Activated naive CD4-positive, alpha-beta T cell treated with anti-CD3 and anti-CD28 coated beads, Interleukin-2, amount 50 U/mL, for 16 hours (primary cell): ENCODE measurements around the gene PDE6A.
"Not testable (repeated sequence)": the region's sequence is repeated elsewhere in the genome, so short reads cannot be mapped to it uniquely, and the experiment has no call there.

Source experiments
- DNase-seq: peaks from one replicate; pipeline ENCODE4 v3.0.0-alpha.2; 2020

PDE6A gene

GRCh38 chr5:149892594-149892993 is 52.0 kb downstream of the PDE6A start:
- DNase-seq = no peak

GRCh38 chr5:149888280-149888679 is 56.3 kb downstream of the PDE6A start:
- DNase-seq = no peak

DNA sequence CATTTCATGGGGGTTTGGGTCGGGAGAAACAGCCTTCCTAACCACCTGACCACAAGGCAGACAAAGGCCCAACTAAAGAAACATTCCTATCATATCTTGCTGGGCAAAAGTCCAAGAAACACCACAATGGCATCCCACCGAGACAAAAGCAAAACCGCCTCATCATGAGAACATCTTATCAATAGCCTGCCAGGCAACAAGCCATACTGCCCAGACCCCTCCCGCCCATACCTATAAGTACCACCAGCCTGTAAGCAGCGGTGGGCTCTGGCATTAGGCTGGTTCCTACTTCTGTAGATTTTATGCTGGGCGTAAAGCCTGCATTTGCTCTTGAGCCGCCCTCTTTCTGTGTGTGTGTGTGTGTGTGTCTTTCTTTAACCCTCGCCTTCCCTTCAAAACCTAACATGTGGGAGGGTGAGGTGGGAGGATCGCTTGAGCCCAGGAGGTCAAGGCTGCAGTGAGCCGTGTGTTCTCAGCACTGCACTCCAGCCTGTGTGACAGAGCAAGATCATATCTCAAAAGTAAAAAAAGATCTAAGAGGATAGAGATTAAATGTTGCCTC is 56.9 kb downstream of the PDE6A start:
- no peak for DNase-seq

- no peak for DNase-seq
These were observed 57.7 kb downstream of the PDE6A start for GRCh38 chr5:149886692-149887470.

GRCh38 chr5:149886060-149886459 is 58.5 kb downstream of the PDE6A start:
- no peak for DNase-seq

DNA sequence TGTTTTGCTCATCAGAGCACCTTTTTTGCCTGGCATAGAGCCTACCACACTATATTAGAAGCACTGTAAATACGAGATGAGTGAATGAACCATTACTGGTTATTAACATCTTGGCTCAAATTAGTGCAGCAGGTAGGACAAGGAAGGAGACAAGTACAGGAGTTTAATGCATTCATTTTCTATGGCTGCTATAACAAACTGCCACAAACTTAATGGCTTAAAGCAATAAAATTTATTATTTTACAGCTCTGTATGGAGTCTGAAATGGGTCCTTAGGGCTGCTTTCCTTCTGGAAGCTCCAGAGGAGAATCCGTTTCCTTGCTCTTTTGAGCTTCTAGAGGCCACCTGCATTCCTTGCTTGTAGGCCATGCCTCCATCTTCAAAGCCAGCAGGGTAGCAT is 59.1 kb downstream of the PDE6A start:
- DNase-seq = no peak

DNA sequence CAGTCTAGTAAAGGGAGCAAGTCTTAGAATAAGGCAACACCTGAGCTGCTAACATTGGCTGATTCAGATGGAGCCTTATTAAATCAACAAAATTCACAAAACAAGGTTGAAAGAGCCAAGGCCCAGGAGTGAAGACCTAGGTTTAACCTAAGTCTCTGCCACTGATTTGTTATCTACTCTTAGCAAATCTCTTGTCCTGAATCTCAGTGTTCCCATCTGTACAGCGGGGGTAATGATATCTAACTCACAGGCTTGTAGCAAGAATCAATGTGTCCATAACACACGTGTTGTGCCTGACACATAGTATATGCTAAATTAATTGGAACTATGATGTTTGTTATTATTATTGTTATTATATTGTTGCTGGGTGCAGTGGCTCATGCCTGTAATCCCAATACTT is 61.0 kb downstream of the PDE6A start:
- DNase-seq = no peak

DNA sequence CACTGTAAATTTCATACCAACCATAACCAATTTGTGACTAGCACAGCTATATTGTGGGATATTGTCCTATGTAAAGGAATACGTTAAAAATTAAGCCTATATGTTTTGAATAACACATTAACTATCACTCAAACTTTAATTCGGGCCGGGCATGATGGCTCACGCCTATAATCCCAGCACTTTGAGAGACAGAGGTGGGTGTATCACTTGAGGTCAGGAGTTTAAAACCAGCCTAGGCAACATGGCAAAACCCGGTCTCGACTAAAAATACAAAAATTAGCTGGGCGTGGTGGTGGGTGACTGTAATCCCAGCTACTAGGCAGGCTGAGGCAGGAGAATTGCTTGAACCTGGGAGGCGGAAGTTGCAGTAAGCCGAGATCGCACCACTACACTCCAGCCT is 62.0 kb downstream of the PDE6A start:
- DNase-seq = not testable (repeated sequence)

- no peak for DNase-seq
These were observed 62.7 kb downstream of the PDE6A start for GRCh38 chr5:149881874-149882273.

GRCh38 chr5:149881069-149881622 is 63.4 kb downstream of the PDE6A start:
- no peak for DNase-seq

- not testable (repeated sequence) for DNase-seq
These were observed 65.0 kb downstream of the PDE6A start for GRCh38 chr5:149879593-149879992.

DNA sequence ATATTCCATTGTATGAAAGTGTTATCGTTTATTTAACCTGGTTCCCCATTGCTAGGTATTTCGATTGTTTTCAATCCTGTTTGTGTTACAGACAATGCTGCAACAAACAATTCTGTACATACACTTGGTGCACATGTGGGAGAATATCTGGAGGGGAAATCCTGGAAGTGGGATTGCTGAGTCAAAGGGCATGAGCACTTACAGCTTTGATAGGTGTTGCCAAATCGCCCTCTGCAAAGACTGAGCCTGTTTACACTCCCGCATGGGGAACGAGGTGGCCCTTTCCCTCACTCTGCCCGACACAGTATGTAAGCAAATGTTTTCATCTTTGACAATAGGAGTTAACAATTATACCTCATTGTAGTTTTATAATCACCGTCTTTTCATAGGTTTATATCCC is 66.2 kb downstream of the PDE6A start:
- DNase-seq = no peak

DNA sequence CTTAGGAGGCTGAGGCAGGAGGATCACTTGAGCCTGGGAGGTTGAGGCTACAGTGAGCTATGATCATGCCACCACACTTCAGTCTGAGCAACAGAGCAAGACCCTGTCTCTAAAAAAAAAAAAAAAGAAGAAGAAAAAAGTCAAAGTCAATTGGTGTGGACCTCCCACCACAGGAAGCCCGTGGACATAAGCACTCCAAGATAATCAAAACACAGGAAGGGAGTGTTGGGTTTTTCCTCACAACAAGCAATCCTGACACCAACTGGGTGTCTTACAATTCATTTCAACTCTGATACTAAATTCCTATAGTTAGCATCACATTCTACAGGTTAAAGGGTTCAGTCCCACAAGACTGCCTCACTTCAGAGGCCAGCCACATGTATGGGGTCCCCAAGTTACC is 70.7 kb downstream of the PDE6A start:
- no peak for DNase-seq

DNA sequence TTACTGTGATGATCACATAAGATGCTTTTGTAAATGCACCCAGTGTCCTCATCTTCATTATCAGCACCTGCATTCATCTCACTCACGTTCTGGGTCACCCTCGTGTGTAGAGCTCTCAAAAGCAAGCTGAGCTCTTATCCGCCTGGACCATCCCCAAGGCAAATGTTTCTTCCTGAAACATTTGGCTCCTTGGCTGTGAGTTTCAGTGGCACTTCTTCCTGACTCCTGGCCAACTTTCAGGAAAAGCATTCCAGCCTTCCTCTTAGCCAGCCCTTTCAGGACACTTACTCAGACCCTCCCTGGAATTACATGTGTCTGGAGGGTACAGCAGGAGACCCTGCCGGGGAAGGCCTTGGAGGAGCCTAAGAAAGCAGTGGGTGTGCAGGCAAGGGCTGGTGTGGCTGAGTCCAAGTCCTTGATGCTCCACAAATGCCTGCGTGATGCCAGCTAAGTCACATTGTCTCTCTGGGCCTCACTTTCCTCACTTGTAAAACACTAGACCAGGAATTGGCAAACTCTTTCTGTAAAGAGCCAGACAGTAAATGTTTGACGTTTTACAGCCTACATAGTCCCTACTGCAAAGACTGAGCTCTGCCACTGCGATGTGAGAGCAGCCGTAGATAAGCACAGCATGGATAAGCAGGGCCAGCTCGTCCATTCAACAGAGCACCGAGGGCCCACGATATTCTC is 72.1 kb downstream of the PDE6A start:
- DNase-seq = no peak

- DNase-seq = no peak
These were observed 73.1 kb downstream of the PDE6A start for GRCh38 chr5:149871471-149871870.

DNA sequence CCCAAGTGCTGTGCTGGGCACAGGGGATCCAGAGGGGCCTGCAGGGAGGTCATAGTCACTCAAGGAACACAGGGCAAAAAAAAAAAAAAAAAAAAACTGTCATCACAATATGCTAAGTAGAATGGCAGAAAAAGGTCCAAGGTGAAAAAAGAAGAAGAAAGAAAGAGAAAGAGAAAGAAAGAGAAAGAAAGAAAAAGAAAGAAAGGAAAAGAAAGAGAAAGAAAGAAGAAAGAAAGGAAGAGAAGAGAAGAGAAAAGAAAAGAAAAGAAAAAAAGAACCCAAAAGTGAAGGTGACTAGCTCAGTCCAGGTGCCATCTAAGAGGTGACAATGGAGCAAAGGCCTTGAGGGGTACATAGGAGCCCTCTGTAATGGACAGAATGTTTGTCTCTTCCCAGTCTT is 73.9 kb downstream of the PDE6A start:
- no peak for DNase-seq

DNA sequence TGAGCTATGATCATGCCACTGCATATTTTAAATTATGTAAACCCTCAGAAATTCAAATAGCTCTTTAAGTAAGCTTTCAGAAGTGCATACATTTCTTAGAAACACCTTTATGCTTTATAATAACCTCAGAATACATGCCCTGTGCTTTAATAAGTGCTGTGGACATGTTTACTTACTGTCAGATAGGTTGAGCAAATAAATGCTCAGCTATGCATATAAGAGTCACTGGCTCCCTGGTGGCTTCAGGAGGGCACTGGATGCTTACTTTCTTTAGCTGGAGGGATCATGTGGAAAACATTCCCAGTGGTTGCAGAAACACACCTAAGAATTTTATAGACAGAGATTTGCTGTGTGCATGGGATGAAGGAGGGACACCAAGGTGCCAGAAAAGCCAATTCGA is 74.4 kb downstream of the PDE6A start:
- no peak for DNase-seq

- DNase-seq = no peak
These were observed 75.2 kb downstream of the PDE6A start for GRCh38 chr5:149869411-149869821.

DNA sequence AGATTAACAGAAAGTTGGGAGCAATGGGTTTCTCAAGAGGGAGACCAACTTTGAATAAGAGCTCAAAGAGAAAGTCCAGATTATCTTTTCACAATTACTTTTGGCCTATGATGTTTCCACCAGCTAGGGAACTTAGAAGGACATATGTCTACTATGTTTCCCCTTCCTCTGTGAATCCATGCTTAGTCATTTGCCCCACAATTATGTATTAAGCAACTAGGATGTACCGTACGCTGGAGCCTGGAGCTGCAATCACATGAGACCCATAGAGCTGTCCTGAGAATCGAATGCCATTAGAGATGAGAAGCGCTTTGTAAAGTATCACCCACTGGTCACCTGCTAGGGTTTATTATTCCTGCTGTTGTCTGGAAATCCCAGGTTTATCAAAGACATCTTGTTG is 78.8 kb downstream of the PDE6A start:
- DNase-seq = no peak

GRCh38 chr5:149863830-149864229 is 80.8 kb downstream of the PDE6A start:
- DNase-seq = no peak

GRCh38 chr5:149863176-149863575 is 81.4 kb downstream of the PDE6A start:
- DNase-seq = no peak

- DNase-seq = no peak
These were observed 83.7 kb downstream of the PDE6A start for GRCh38 chr5:149860801-149861322.

DNA sequence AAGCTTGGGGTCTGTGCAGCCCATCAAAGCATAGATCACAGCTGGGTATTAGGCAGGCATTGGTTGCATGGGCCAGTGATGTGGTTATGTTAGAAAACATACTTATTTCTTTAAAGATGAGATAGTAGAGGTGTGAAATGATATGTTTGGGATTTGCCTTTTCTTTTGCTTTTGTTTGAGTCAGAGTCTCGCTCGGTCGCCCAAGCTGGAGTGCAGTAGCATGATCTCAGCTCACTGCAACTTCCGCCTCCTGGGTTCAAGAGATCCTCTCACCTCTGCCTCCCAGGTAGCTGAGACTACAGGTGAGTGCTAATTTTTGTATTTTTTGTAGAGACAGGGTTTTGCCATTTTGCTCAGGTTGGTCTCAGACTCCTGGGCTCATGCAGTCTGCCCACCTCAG is 84.8 kb downstream of the PDE6A start:
- no peak for DNase-seq

GRCh38 chr5:149858481-149858880 is 86.1 kb downstream of the PDE6A start:
- not testable (repeated sequence) for DNase-seq
